ENCODE measurements around the gene UGT1A7.
"Not testable (repeated sequence)": the region's sequence is repeated elsewhere in the genome, so short reads cannot be mapped to it uniquely, and the experiment has no call there.

Gene UGT1A7

GRCh38 chr2:233714121-233714520 lies 32.4 kb downstream of the UGT1A7 start:
- DNase-seq = no peak

- no peak for DNase-seq
Observed at GRCh38 chr2:233718552-233718951, 36.9 kb downstream of the UGT1A7 start, which contains the start of gene UGT1A4. UGT1A4 (plus strand) TSS chr2:233718736; CDS start chr2:233718821, 85 bp downstream.

GRCh38 chr2:233728723-233729301 lies 47.1 kb downstream of the UGT1A7 start, which contains the start of gene UGT1A3:
UGT1A3 (plus strand) TSS chr2:233729042; CDS start chr2:233729127, 85 bp downstream.
- DNase-seq = no peak

DNA sequence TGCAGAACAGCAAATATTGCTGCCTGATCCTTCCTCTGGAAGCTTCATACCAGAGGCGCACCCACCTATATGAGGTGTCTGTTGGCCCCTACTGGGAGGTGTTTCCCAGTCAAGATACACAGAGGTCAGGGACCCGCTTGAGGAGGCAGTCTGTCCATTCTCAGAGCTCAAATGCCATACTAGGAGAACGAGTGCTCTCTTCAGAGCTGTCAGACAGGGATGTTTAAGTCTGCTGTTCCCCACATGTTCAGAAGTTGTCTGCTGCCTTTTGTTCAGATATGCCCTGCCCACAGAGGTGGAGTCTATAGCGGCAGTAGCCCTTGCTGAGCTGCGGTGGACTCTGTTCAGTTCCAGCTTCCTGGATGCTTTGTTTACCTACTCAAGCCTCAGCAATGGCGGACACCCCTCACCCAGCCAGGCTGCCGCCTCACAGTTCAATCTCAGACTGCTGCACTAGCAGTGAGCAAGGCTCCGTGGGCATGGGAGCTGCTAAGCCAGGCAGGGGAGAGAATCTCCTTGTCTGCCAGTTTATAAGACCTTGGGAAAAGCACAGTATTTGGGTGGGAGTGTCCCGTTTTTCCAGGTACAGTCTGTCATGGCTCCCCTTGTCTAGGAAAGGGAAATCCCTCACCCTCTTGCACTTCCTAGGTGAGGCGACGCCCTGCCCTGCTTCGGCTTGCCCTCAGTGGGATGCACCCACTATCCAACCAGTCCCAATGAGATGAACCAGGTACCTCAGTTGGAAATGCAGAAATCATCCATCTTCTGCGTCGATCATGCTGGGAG lies 55.4 kb downstream of the UGT1A7 start:
- not testable (repeated sequence) for DNase-seq

DNA sequence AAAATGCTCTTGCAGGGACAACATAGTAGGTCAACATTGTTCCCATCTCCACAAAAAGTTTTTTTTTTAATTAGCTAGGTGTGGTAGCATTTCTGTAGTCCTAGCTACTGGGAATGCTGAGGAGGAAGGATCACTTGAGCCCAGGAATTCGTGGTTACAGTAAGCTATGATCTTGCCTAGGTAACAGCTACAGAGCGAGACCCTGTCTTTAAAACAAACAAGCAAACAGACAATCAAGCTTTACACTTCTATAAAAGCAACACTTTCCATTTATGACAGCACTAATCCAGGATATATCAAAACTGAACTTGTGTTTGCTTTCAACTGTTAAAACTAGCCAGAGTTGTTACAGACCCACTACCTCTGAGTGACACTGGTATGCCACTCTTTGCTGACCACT lies 59.2 kb downstream of the UGT1A7 start:
- no peak for DNase-seq

- DNase-seq = no peak
Observed at GRCh38 chr2:233743464-233744259, 62.0 kb downstream of the UGT1A7 start.

DNA sequence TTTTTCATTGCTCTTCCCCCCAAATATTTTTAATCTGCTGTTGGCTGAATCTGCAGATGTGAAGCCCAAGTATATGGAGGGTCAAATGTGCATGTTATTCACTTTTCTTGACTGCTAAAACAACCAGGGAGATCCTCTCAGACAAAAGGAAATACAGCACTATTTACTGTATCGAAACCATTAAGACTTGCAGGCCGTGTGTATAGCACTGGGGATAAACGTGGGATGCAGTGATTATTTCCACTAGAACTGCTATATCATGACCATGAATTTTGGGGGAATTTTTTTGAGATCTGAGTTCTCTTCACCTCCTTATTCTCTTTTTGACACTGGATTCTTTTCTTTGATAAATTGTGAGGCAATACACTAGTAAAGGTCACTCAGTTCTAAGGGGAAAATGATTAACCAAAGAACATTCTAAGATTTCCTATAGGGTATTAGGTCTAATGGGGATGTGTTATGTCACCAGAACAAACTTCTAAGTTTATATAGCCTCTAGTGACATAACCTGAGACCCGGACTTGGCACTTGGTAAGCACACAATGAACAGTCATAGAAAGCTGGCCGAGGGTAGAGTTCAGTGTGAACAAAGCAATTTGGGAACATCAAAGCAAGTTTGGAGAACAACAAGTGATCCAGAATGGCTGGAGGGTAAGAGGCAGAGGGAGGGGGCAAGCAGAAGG lies 63.5 kb downstream of the UGT1A7 start:
- DNase-seq = no peak

- DNase-seq = not testable (repeated sequence)
Observed at GRCh38 chr2:233745838-233746237, 64.1 kb downstream of the UGT1A7 start.

- DNase-seq = no peak
Observed at GRCh38 chr2:233746475-233747282, 65.0 kb downstream of the UGT1A7 start.

DNA sequence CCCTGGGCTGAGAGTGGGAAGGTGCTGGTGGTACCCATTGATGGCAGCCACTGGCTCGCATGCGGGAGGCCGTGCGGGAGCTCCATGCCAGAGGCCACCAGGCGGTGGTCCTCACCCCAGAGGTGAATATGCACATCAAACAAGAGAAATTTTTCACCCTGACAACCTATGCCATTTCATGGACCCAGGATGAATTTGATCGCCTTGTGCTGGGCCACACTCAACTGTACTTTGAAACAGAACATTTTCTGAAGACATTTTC lies 65.5 kb downstream of the UGT1A7 start:
- DNase-seq = no peak

DNA sequence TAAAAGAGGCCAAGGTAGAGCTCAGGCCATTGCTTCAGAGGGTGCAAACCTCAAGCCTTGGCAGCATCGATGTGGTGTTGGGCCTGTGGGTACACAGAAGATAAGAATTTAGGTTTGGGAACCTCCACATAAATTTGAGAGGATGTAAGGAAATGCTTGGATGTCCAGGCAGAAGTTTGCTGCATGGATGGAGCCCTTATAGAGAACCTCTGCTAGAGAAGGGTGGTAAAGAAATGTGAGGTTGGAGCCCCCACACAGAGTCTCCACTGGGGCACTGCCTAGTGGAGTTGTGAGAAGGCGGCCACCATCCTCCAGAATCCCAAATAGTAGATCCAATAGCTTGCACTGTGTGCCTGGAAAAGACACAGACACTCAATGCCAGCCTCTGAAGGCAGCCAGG lies 69.0 kb downstream of the UGT1A7 start:
- DNase-seq = not testable (repeated sequence)

DNA sequence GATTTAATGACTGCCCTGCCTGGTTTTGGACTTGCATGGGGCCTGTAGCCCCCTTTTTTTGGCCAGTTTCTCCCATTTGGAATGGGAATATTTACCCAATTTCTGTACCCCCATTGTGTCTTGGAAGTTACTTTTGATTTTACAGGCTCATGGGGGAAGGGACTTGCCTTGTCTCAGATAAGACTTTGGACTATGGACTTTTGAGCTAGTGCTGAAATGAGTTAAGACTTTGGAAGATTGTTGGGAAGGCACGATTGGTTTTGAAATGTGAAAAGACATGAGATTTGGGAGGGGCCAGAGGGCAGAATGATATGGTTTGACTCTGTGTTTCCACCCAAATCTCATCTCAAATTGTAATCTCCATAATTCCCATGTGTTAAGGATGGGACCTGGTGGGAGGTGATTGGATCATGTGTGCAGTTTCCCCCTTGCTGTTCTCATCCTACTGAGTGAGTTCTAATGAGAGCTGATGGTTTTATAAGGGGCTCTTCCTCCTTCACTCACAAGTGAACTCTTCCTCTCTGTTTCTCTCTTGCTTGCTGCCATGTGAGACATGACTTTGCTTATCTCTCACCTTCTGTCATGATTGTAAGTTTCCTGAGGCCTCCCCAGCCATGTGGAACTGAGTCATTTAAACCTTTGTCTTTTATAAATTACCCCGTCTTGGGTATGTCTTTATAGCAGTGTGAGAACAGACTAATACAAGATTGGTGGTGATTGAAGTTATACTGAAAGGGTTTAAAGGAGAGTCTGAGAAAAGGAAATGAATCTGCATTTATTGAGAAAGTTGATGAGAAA lies 69.7 kb downstream of the UGT1A7 start:
- not testable (repeated sequence) for DNase-seq

DNA sequence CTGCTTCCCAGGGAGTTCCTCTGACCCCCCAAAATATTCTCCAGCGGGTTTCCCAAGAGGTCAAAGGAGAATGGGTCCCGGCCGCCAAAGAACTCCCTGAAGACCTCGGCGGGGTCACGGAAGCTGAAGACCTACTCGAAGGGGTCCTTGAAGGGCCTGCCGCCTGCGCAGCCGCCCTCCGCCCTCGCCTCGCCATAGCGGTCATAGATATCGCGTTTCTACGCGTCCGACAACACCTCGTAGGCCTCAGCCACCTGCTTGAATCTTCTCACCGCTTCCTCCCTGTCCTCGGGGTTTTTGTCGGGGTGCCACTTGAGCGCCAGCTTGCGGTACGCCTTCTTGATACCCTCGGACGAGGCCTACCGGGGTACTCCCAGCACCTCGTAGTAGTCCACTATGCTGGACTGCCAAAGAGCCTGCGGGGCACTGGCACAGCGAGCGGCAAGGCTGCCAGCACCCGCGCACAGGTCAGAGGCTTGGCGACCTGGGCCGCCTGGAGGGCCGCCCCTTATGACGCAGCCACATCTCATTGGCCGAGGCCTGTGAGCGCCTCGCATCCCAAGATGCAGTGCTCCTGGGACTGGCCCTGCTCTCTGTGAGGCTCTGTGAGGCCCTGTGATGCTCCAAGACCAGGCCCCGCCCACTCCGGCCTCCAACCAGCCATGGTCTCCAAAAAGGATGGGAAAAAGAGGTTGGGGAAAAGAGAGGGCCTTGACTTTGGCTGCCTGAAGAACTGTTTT lies 73.3 kb downstream of the UGT1A7 start:
- DNase-seq = no peak

GRCh38 chr2:233756429-233757081 lies 74.9 kb downstream of the UGT1A7 start:
- DNase-seq = no peak

DNA sequence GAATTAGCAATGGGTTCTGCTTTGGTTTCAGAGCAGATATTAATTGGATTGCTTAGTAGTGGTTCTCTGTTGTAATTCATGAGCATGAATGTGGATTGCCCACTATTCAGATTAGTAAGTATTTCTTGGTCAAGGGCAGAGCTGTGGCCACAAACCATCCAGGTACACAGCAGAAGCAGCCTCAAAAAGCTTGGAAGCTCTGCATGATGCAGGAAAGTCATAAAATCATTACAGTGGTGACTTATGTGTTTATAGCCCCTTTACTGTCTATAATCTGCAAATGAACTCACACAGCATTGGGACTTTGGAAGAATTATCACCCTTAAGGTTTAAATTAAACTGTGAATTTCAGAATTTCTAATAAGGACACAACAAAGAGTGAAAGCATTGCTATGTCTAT lies 76.4 kb downstream of the UGT1A7 start:
- no peak for DNase-seq

DNA sequence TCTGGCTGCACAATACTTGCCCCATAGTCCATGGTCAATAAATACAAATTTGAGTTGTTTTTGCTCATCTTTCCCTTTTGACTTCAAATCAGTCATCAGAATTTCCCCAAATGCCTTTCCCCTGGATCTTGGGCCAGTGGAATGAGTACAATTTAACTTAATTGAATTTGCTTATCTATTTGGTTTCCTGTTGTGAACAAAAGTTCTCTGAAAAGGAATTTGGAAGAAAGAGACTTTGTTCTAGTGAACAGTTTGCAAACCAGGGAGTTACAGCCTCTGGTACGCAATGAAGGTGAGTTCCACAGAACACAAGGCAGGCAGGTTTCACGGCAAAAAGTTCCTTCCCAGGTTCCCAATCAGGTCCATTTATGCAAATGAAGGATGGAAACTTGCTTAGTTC lies 77.1 kb downstream of the UGT1A7 start:
- no peak for DNase-seq

- DNase-seq = no peak
Observed at GRCh38 chr2:233760043-233760442, 78.3 kb downstream of the UGT1A7 start, which contains the start of gene UGT1A1. UGT1A1 (plus strand) TSS chr2:233760270; CDS start chr2:233760288, 18 bp downstream.

DNA sequence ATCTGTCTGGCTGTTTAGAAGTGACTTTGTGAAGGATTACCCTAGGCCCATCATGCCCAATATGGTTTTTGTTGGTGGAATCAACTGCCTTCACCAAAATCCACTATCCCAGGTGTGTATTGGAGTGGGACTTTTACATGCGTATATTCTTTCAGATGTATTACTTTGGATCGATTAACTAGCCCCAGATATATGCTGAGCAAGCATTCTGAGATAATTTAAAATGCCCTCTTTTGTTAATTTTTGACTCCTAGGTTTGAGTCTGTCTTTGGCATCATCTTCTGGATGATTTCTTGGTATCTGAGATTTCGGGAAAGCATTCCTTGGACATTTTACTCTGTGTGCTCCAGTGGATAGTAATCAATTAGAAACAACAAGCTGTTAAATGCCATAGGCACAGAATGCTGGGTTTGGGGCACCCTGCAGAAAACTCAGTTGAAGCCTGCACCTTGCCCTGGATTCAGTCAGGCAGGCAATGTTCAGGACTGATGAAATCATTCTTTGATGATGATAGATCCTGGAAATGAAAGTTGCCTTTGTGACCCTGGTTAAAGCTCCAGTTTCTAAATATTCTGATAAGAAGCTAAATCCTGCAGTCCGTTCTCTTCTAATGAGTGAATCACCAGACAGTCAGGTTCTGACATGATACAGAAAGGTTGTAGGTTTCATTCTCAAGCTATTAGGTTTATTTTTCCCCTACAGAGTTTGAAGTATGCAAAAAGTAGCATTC lies 79.5 kb downstream of the UGT1A7 start:
- DNase-seq = no peak

DNA sequence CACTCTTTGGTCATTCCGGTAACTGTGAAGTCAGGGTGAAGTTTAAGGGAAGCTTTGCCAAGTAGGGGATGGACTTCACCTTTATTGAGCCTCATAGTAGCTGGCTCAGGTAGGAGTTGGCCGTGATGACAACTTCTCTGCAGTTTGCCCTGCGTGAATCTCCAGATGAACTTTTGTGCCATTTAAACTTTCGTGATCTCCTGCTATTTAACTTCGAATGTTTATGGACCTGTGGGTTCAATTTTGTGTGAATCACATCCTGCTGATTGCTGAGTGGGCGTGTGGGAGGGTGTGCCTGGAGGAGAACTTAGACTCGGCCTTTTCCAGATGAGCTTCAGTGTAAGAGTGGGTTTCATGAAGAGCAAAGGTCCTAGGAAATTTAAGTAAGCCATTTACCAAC lies 82.6 kb downstream of the UGT1A7 start:
- no peak for DNase-seq

Data from activated effector memory CD4-positive, alpha-beta T cell treated with Interleukin-2 at 50 U/mL for 16 hours (primary cell).